Adrenal gland (tissue), 12 donors: ENCODE data around the gene SSH3. TPM values are rescaled to one million over a fixed set of nuclear protein-coding genes. Genes with fewer than 3 reads are reported as not detected.

Experiments
- DNase-seq, 7 donors: peaks; one replicate each; pipeline ENCODE4 v3.0.0-alpha.2; 2019 to 2020
- H3K27ac ChIP-seq, 5 donors: fragments of 200-600 bp; sonication (generic) in 4 of 5; 1 replicate in 3 of 5; 2 replicates in 2 of 5; pipeline versions ENCODE4 v1.5.1 to v1.8.0; 2016 to 2020; ENCODE audit warnings: mild to moderate bottlenecking in 1 of 5
- H3K27me3 ChIP-seq: fragments of 200-600 bp; 2 replicates; pipeline ENCODE4 v1.8.0; 2021
- H3K36me3 ChIP-seq, 2 donors: fragments of 200-600 bp; replicated peaks in 1 of 2; 1 replicate in 1 of 2; 2 replicates in 1 of 2; pipeline versions ENCODE4 v1.5.1 to v1.8.0; 2018 to 2022
- H3K4me1 ChIP-seq, 2 donors: fragments of 200-600 bp; replicated peaks in 1 of 2; 1 replicate in 1 of 2; 2 replicates in 1 of 2; pipeline versions ENCODE4 v1.5.1 to v1.8.0; 2018 to 2021
- H3K4me3 ChIP-seq, 4 donors: fragments of 200-600 bp; sonication (generic) in 3 of 4; one replicate each; pipeline ENCODE4 v1.5.1; 2016 to 2018
- H3K9me3 ChIP-seq, 3 donors: fragments of 200-600 bp; sonication (generic) in 1 of 3; replicated peaks in 1 of 3; 1 replicate in 2 of 3; 2 replicates in 1 of 3; pipeline versions ENCODE4 v1.5.1 to v1.8.0; 2016 to 2021
- CTCF ChIP-seq, 6 experiments: fragments of 450-650 bp in 4 of 6; fragments of 200-600 bp in 2 of 6; sonication (generic) in 1 of 6; IDR thresholded peaks; 1 replicate in 5 of 6; 2 replicates in 1 of 6; pipeline versions ENCODE4 v1.5.1 to v1.8.0; 2016 to 2021; ENCODE audit warnings: antibody characterized with exemption in 6 of 6, mild to moderate bottlenecking in 2 of 6, moderate library complexity in 1 of 6
- POLR2A ChIP-seq, 2 donors: fragments of 450-650 bp; IDR thresholded peaks; one replicate each; pipeline ENCODE4 v1.6.1; 2017; ENCODE audit warnings: antibody characterized with exemption in 2 of 2, mild to moderate bottlenecking in 2 of 2, moderate library complexity in 1 of 2
- WGBS, 4 donors: extraction: QIAGEN DNeasy Blood & Tissue Kit in 2 of 4; methylation state at CpG; one replicate each; pipeline versions ENCODE4 v1.1.5 to v1.1.7; 2013 to 2017; 5-methylcytosine and 5-hydroxymethylcytosine counted together
- intact Hi-C, 2 donors: fragments of 100-400 bp; cut with DNase I; formaldehyde crosslinking; loops; one replicate each; pipeline versions ENCODE4 v1.14.1 to v1.15.0; 2022 to 2023
- polyA plus RNA-seq, 3 donors: library from polyadenylated mRNA; stranded (reverse); fragments of 200-250 nt in 2 of 3; fragments of 350-450 nt in 1 of 3; fragmentation: Illumina TruSeq in 1 of 3; extraction: RNeasy Lipid Tissue Mini Kit (QIAGEN cat#74804) in 1 of 3; gene quantifications; one replicate each; pipeline ENCODE4 v1.2.3, GENCODE V29; 2013 to 2014
- total RNA-seq, 9 donors: library from RNA; depleted of rRNA in 4 of 9; stranded (reverse); fragments of >200 nt in 4 of 9; fragments of 120-200 nt in 1 of 9; fragmentation: NEBNext Ultra II Directional in 1 of 9; extraction: Animal tissue kit (Norgen Biotek cat#: 25700) in 1 of 9; gene quantifications; one replicate each; pipeline versions ENCODE4 v1.1.0 to v1.2.4, GENCODE V29; 2013 to 2023
- donor health status: healthy with polysubstance abuse.
- donor health status: Bipolar disorder and iron deficiency.
- donor health status: DM: yes; HTN: yes; CAD: no.
- donor health status: DM: no; HTN: no; CAD: no.
- donor health status: DM: no; HTN: no; CAD: no.
- donor health status: DM: yes; HTN: yes; CAD: no.

Gene SSH3
- total and polyA plus RNA-seq, 12 donors: 4.2 to 35.2 (median 24.6) TPM

GRCh38 chr11:67274768-67275605, 28.3 kb upstream of the SSH3 start:
- H3K27ac ChIP-seq: peak overlapping the region in 4 of 5 donors; percentile 3 to 89 (median 63)
- H3K9me3 ChIP-seq: no peaks in the 10 kb centered on the region
- no peak for TF ChIP-seq POLR2A (IDR thresholded peaks at IDR 0.05)
- TF ChIP-seq CTCF (IDR thresholded peaks at IDR 0.05): no peak
- intact Hi-C loops: no loop called here
- peaks cover 0 to 14% of the 10 kb centered on the region in 2 donors for H3K36me3 ChIP-seq
- no peak overlapping the region for H3K4me3 ChIP-seq
- H3K4me1 ChIP-seq: peaks cover 58 to 95% of the 10 kb centered on the region in 2 donors
- WGBS, 4 donors: 31 to 36% (median 35%) methylated on average over 23 to 35 of the region's 35 CpGs
- no peaks in the 10 kb centered on the region for H3K27me3 ChIP-seq
- DNase-seq: peak; percentile 76 to 95 (median 89)

- Histone ChIP-seq H3K36me3 (peaks cover 0 to 22% of the 10 kb centered on the region in 2 donors), H3K9me3 (no peaks in the 10 kb centered on the region), H3K27ac (peak overlapping the region in 4 of 5 donors; percentile 3 to 89 (median 48)), H3K4me1 (peaks cover 58 to 88% of the 10 kb centered on the region in 2 donors), H3K27me3 (no peaks in the 10 kb centered on the region), H3K4me3 (no peak overlapping the region)
- TF ChIP-seq POLR2A (IDR thresholded peaks at IDR 0.05) (no peak), CTCF (IDR thresholded peaks at IDR 0.05) (no peak)
- 79 to 86% (median 84%) methylated on average over 10 to 17 of the region's 17 CpGs for WGBS, 4 donors
- intact Hi-C loops: no loop called here
- peak in 2 of 7 donors; percentile 7 to 15 for DNase-seq
Observed at GRCh38 chr11:67275606-67276409, 27.5 kb upstream of the SSH3 start.

GRCh38 chr11:67276781-67277230, 26.5 kb upstream of the SSH3 start:
- H3K4me1 ChIP-seq: peaks cover 53 to 78% of the 10 kb centered on the region in 2 donors
- H3K36me3 ChIP-seq: peaks cover 0 to 32% of the 10 kb centered on the region in 2 donors
- H3K27ac ChIP-seq: peak overlapping the region; percentile 19 to 89 (median 64)
- no peaks in the 10 kb centered on the region for H3K9me3 ChIP-seq
- no peaks in the 10 kb centered on the region for H3K27me3 ChIP-seq
- no peak overlapping the region for H3K4me3 ChIP-seq
- TF ChIP-seq POLR2A (IDR thresholded peaks at IDR 0.05): no peak
- TF ChIP-seq CTCF (IDR thresholded peaks at IDR 0.05): peak in 1 of 6 experiments; percentile 13
- 41 to 81% (median 47%) methylated on average over 6 to 16 of the region's 16 CpGs for WGBS, 4 donors
- peak in 3 of 7 donors; percentile 29 to 45 (median 39) for DNase-seq
- intact Hi-C loops: no loop called here
